Effector memory CD8-positive, alpha-beta T cell (primary cell): Measurements from ENCODE around the gene SLC4A4.
A peak's percentile ranks its signal among the peaks of the same experiment; 100 is the strongest.
"Not testable (repeated sequence)": the region's sequence is repeated elsewhere in the genome, so short reads cannot be mapped to it uniquely, and the experiment has no call there.

Source experiments
- ATAC-seq: fragments of 150-1000 bp; cut with Tn5 transposase; replicated peaks from 2 replicates; pipeline ENCODE4 v1.10.0; 2021; ENCODE audit warnings: mild to moderate bottlenecking, moderate library complexity
- DNase-seq, 3 experiments: peaks; one replicate each; pipeline ENCODE4 v3.0.0; 2021
- H3K27ac Mint-ChIP-seq, 2 donors: one replicate each; pipeline ENCODE4 v1.8.0; 2022; ENCODE audit warnings: mild to moderate bottlenecking in 2 of 2, mixed read lengths in 2 of 2, moderate library complexity in 2 of 2
- H3K27me3 Mint-ChIP-seq, 2 donors: one replicate each; pipeline ENCODE4 v1.8.0; 2022; ENCODE audit warnings: mixed read lengths in 2 of 2
- H3K36me3 Mint-ChIP-seq: one replicate; pipeline ENCODE4 v1.8.0; 2022; ENCODE audit warnings: mild to moderate bottlenecking, moderate library complexity, mixed read lengths; ENCODE audit not compliant: insufficient read depth
- H3K4me1 Mint-ChIP-seq, 2 donors: one replicate each; pipeline ENCODE4 v1.8.0; 2022; ENCODE audit warnings: low read depth in 2 of 2, mixed read lengths in 2 of 2
- H3K4me3 Mint-ChIP-seq, 2 donors: one replicate each; pipeline ENCODE4 v1.8.0; 2022; ENCODE audit warnings: mild to moderate bottlenecking in 2 of 2, mixed read lengths in 2 of 2, moderate library complexity in 2 of 2
- H3K9me3 Mint-ChIP-seq, 2 donors: one replicate each; pipeline ENCODE4 v1.8.0; 2022; ENCODE audit warnings: mixed read lengths in 2 of 2

The SLC4A4 gene

GRCh38 chr4:71405791-71406190 is 67.0 kb downstream of the SLC4A4 start:
- DNase-seq (no peak), ATAC-seq (no peak)
- Mint-ChIP-seq H3K4me3 (no peak overlapping the region), H3K4me1 (peaks cover 0 to 12% of the 10 kb centered on the region in 2 donors), H3K27ac (peak overlapping the region in 1 of 2 donors; percentile 28), H3K9me3 (peaks cover 7 to 10% of the 10 kb centered on the region in 2 donors), H3K27me3 (no peaks in the 10 kb centered on the region), H3K36me3 (no peaks in the 10 kb centered on the region)

GRCh38 chr4:71406459-71406963 is 67.7 kb downstream of the SLC4A4 start:
- no peak for DNase-seq
- no peaks in the 10 kb centered on the region for H3K27me3 Mint-ChIP-seq
- H3K9me3 Mint-ChIP-seq = peaks cover 7 to 10% of the 10 kb centered on the region in 2 donors
- peak overlapping the region in 1 of 2 donors; percentile 28 for H3K27ac Mint-ChIP-seq
- H3K36me3 Mint-ChIP-seq = no peaks in the 10 kb centered on the region
- H3K4me1 Mint-ChIP-seq = peaks cover 0 to 12% of the 10 kb centered on the region in 2 donors
- H3K4me3 Mint-ChIP-seq = no peak overlapping the region
- ATAC-seq = no peak

GRCh38 chr4:71408961-71409360 is 70.1 kb downstream of the SLC4A4 start:
- not testable (repeated sequence) for DNase-seq, ATAC-seq, H3K27ac Mint-ChIP-seq, H3K9me3 Mint-ChIP-seq, H3K27me3 Mint-ChIP-seq, H3K4me3 Mint-ChIP-seq, H3K36me3 Mint-ChIP-seq
- peaks cover 0 to 16% of the 10 kb centered on the region in 2 donors for H3K4me1 Mint-ChIP-seq

- Mint-ChIP-seq H3K4me1 (peaks cover 0 to 4% of the 10 kb centered on the region in 2 donors), H3K36me3 (no peaks in the 10 kb centered on the region), H3K4me3 (no peak overlapping the region), H3K27ac (no peak overlapping the region), H3K9me3 (peaks cover 7 to 10% of the 10 kb centered on the region in 2 donors), H3K27me3 (no peaks in the 10 kb centered on the region)
- DNase-seq = no peak
- no peak for ATAC-seq
Measured at GRCh38 chr4:71411981-71412380, 73.2 kb downstream of the SLC4A4 start.

GRCh38 chr4:71415491-71415890 is 76.7 kb downstream of the SLC4A4 start:
- no peak overlapping the region for H3K4me3 Mint-ChIP-seq
- H3K4me1 Mint-ChIP-seq = peaks cover 0 to 4% of the 10 kb centered on the region in 2 donors
- H3K36me3 Mint-ChIP-seq = peaks cover 4% of the 10 kb centered on the region
- peaks cover 1 to 9% of the 10 kb centered on the region in 2 donors for H3K9me3 Mint-ChIP-seq
- ATAC-seq = no peak
- no peak for DNase-seq
- no peaks in the 10 kb centered on the region for H3K27me3 Mint-ChIP-seq
- H3K27ac Mint-ChIP-seq = no peak overlapping the region

GRCh38 chr4:71417150-71417549 is 78.3 kb downstream of the SLC4A4 start:
- Mint-ChIP-seq H3K36me3 (peaks cover 4% of the 10 kb centered on the region), H3K27ac (no peak overlapping the region), H3K27me3 (no peaks in the 10 kb centered on the region), H3K9me3 (peaks cover 1 to 9% of the 10 kb centered on the region in 2 donors), H3K4me3 (no peak overlapping the region), H3K4me1 (peaks cover 0 to 4% of the 10 kb centered on the region in 2 donors)
- ATAC-seq = no peak
- no peak for DNase-seq

GRCh38 chr4:71426381-71427042 is 87.7 kb downstream of the SLC4A4 start:
- H3K4me1 Mint-ChIP-seq = peaks cover 0 to 4% of the 10 kb centered on the region in 2 donors
- no peaks in the 10 kb centered on the region for H3K27me3 Mint-ChIP-seq
- H3K9me3 Mint-ChIP-seq = no peaks in the 10 kb centered on the region
- no peaks in the 10 kb centered on the region for H3K36me3 Mint-ChIP-seq
- ATAC-seq (no peak), DNase-seq (no peak)
- H3K27ac Mint-ChIP-seq = no peak overlapping the region
- no peak overlapping the region for H3K4me3 Mint-ChIP-seq

GRCh38 chr4:71429106-71429505 is 90.3 kb downstream of the SLC4A4 start:
- Mint-ChIP-seq H3K9me3 (no peaks in the 10 kb centered on the region), H3K27me3 (no peaks in the 10 kb centered on the region), H3K27ac (no peak overlapping the region), H3K4me1 (peaks cover 0 to 4% of the 10 kb centered on the region in 2 donors), H3K36me3 (no peaks in the 10 kb centered on the region), H3K4me3 (no peak overlapping the region)
- DNase-seq (no peak), ATAC-seq (no peak)

- Mint-ChIP-seq H3K27me3 (no peaks in the 10 kb centered on the region), H3K36me3 (no peaks in the 10 kb centered on the region), H3K4me3 (no peak overlapping the region), H3K9me3 (no peaks in the 10 kb centered on the region), H3K27ac (no peak overlapping the region), H3K4me1 (peaks cover 0 to 4% of the 10 kb centered on the region in 2 donors)
- ATAC-seq (no peak), DNase-seq (no peak)
Measured at GRCh38 chr4:71429962-71430361, 91.1 kb downstream of the SLC4A4 start.

GRCh38 chr4:71430609-71431008 is 91.8 kb downstream of the SLC4A4 start:
- H3K4me3 Mint-ChIP-seq = no peak overlapping the region
- no peak overlapping the region for H3K27ac Mint-ChIP-seq
- no peak for DNase-seq
- ATAC-seq = no peak
- H3K4me1 Mint-ChIP-seq = peaks cover 0 to 4% of the 10 kb centered on the region in 2 donors
- no peaks in the 10 kb centered on the region for H3K9me3 Mint-ChIP-seq
- H3K27me3 Mint-ChIP-seq = no peaks in the 10 kb centered on the region
- no peaks in the 10 kb centered on the region for H3K36me3 Mint-ChIP-seq

- no peaks in the 10 kb centered on the region for H3K9me3 Mint-ChIP-seq
- no peaks in the 10 kb centered on the region for H3K36me3 Mint-ChIP-seq
- H3K27me3 Mint-ChIP-seq = no peaks in the 10 kb centered on the region
- no peak overlapping the region for H3K4me3 Mint-ChIP-seq
- H3K27ac Mint-ChIP-seq = no peak overlapping the region
- no peaks in the 10 kb centered on the region for H3K4me1 Mint-ChIP-seq
- DNase-seq (no peak), ATAC-seq (no peak)
Measured at GRCh38 chr4:71440612-71441011, 101.8 kb downstream of the SLC4A4 start.

- Mint-ChIP-seq H3K9me3 (no peaks in the 10 kb centered on the region), H3K36me3 (no peaks in the 10 kb centered on the region), H3K27ac (no peak overlapping the region), H3K4me1 (no peaks in the 10 kb centered on the region), H3K27me3 (no peaks in the 10 kb centered on the region), H3K4me3 (no peak overlapping the region)
- no peak for DNase-seq
- no peak for ATAC-seq
Measured at GRCh38 chr4:71441186-71442169, 102.7 kb downstream of the SLC4A4 start.

- Mint-ChIP-seq H3K4me1 (no peaks in the 10 kb centered on the region), H3K36me3 (no peaks in the 10 kb centered on the region), H3K27ac (no peak overlapping the region), H3K4me3 (no peak overlapping the region), H3K27me3 (no peaks in the 10 kb centered on the region), H3K9me3 (no peaks in the 10 kb centered on the region)
- DNase-seq (no peak), ATAC-seq (no peak)
Measured at GRCh38 chr4:71442336-71442735, 103.5 kb downstream of the SLC4A4 start.
